ENCODE measurements around the gene RNF214. TPM values are rescaled to one million over a fixed set of nuclear protein-coding genes. Genes with fewer than 3 reads are reported as not detected.

The RNF214 gene
- polyA plus RNA-seq, 1 donor (not counting 4 experiments of a cell fraction or from before 2014, with no cell fraction given): 11.8 TPM

DNA sequence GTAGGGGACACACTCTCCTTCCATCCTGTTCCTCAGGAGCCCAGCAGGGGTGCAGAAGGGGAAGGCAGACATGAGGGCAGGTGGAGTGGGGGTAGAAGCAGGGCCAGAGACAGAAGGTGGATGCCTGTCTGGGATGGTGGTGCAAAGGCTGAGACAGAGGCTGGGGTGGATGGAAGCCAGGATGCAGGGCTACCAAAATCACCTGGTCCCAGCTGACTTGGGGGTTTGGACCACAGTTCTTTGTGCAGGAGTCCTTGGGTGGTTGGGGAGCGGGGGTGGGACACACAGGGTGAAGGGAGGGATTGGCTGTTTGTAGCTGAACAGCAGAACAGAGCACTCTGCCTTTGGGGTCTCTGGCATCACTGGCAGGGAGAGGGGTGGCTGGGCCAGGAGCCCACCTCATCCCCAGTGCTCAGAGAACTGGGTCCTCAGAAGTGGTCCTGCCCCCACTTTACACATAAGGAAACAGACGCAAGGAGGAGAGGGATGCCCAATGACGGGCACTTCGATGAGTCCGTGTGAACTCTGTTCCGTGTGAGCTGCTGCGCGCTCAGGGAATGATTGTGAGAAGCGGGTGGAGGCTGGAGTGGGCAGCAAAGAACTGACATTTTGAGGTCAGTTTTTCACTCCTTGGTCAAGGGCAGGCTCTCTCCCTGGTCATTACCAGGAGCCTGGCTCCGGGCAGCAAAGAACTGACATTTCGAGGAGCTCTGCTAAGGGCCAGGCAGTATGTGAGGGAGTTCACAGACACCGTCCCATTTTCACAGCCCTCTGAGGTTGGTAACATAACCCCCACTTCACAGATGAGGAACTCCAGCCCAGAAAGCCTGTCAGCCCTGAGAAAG lies 31.4 kb upstream of the RNF214 start:
- Histone ChIP-seq H3K9me3 (ENCODE audit: control insufficient read depth, low read depth, low read length) (no peaks in the 10 kb centered on the region), H3K79me2 (ENCODE audit: control insufficient read depth, insufficient read depth, low read length) (no peaks in the 10 kb centered on the region), H2AFZ (ENCODE audit: control insufficient read depth, low read length) (no peak overlapping the region), H3K27ac (ENCODE audit: control insufficient read depth, insufficient read depth, low read length) (no peak overlapping the region), H3K4me2 (ENCODE audit: control insufficient read depth, extremely low read depth, insufficient read depth, low read depth, low read length) (no peak overlapping the region), H3K27me3 (ENCODE audit: control insufficient read depth, extremely low read depth, insufficient read depth, low read length) (no peaks in the 10 kb centered on the region), H3K9me1 (ENCODE audit: control insufficient read depth, extremely low read depth, insufficient read depth, low read length) (no peaks in the 10 kb centered on the region), H4K20me1 (ENCODE audit: control insufficient read depth, extremely low read depth, insufficient read depth, low read length) (no peaks in the 10 kb centered on the region), H3K9ac (ENCODE audit: control insufficient read depth, extremely low read depth, insufficient read depth, low read length) (no peak overlapping the region), H3K4me3 (ENCODE audit: control insufficient read depth in 2 of 3, extremely low read depth in 1 of 3, insufficient read depth in 2 of 3, low read depth in 1 of 3, low read length in 3 of 3) (no peak overlapping the region), H3K4me1 (ENCODE audit: control insufficient read depth, extremely low read depth, insufficient read depth, low read length) (peaks cover 8% of the 10 kb centered on the region), H3K36me3 (ENCODE audit: control insufficient read depth in 2 of 2, extremely low read depth in 1 of 2, insufficient read depth in 2 of 2, low read length in 2 of 2) (peaks cover 7 to 9% of the 10 kb centered on the region in 2 experiments)
- dilution Hi-C loops (cut with MboI; ENCODE audit: extremely low pct_ligation_motif_present, low sequenced_read_pairs): no loop called here
- DNase-seq (ENCODE audit: low read depth, low spot score) (no peak), FAIRE-seq (no peak)
- no peak for TF ChIP-seq EZH2 (IDR thresholded peaks at IDR 0.05; ENCODE audit: low read length)
- TF ChIP-seq, protein P1, sequence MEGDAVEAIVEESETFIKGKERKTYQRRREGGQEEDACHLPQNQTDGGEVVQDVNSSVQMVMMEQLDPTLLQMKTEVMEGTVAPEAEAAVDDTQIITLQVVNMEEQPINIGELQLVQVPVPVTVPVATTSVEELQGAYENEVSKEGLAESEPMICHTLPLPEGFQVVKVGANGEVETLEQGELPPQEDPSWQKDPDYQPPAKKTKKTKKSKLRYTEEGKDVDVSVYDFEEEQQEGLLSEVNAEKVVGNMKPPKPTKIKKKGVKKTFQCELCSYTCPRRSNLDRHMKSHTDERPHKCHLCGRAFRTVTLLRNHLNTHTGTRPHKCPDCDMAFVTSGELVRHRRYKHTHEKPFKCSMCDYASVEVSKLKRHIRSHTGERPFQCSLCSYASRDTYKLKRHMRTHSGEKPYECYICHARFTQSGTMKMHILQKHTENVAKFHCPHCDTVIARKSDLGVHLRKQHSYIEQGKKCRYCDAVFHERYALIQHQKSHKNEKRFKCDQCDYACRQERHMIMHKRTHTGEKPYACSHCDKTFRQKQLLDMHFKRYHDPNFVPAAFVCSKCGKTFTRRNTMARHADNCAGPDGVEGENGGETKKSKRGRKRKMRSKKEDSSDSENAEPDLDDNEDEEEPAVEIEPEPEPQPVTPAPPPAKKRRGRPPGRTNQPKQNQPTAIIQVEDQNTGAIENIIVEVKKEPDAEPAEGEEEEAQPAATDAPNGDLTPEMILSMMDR (optimal IDR thresholded peaks at IDR 0.05 in 1 of 3, IDR thresholded peaks at IDR 0.05 in 1 of 3, conservative IDR thresholded peaks at IDR 0.05 in 1 of 3; ENCODE audit: extremely low read depth in 1 of 3, insufficient read depth in 2 of 3, low read length in 3 of 3): no peak

GRCh38 chr11:117201658-117202305 lies 30.7 kb upstream of the RNF214 start:
- TF ChIP-seq EZH2 (IDR thresholded peaks at IDR 0.05; ENCODE audit: low read length): no peak
- TF ChIP-seq, protein P1 (optimal IDR thresholded peaks at IDR 0.05 in 1 of 3, IDR thresholded peaks at IDR 0.05 in 1 of 3, conservative IDR thresholded peaks at IDR 0.05 in 1 of 3; ENCODE audit: extremely low read depth in 1 of 3, insufficient read depth in 2 of 3, low read length in 3 of 3): no peak
- no peaks in the 10 kb centered on the region for H4K20me1 ChIP-seq (ENCODE audit: control insufficient read depth, extremely low read depth, insufficient read depth, low read length)
- H3K9ac ChIP-seq (ENCODE audit: control insufficient read depth, extremely low read depth, insufficient read depth, low read length): no peak overlapping the region
- no peaks in the 10 kb centered on the region for H3K9me1 ChIP-seq (ENCODE audit: control insufficient read depth, extremely low read depth, insufficient read depth, low read length)
- no peaks in the 10 kb centered on the region for H3K27me3 ChIP-seq (ENCODE audit: control insufficient read depth, extremely low read depth, insufficient read depth, low read length)
- dilution Hi-C loops (cut with MboI; ENCODE audit: extremely low pct_ligation_motif_present, low sequenced_read_pairs): no loop called here
- H3K9me3 ChIP-seq (ENCODE audit: control insufficient read depth, low read depth, low read length): no peaks in the 10 kb centered on the region
- H3K79me2 ChIP-seq (ENCODE audit: control insufficient read depth, insufficient read depth, low read length): no peaks in the 10 kb centered on the region
- H2AFZ ChIP-seq (ENCODE audit: control insufficient read depth, low read length): no peak overlapping the region
- no peak for DNase-seq (ENCODE audit: low read depth, low spot score)
- no peak overlapping the region for H3K4me2 ChIP-seq (ENCODE audit: control insufficient read depth, extremely low read depth, insufficient read depth, low read depth, low read length)
- no peak overlapping the region for H3K4me3 ChIP-seq (ENCODE audit: control insufficient read depth in 2 of 3, extremely low read depth in 1 of 3, insufficient read depth in 2 of 3, low read depth in 1 of 3, low read length in 3 of 3)
- no peak for FAIRE-seq
- peaks cover 7 to 9% of the 10 kb centered on the region in 2 experiments for H3K36me3 ChIP-seq (ENCODE audit: control insufficient read depth in 2 of 2, extremely low read depth in 1 of 2, insufficient read depth in 2 of 2, low read length in 2 of 2)
- H3K4me1 ChIP-seq (ENCODE audit: control insufficient read depth, extremely low read depth, insufficient read depth, low read length): peaks cover 8% of the 10 kb centered on the region
- H3K27ac ChIP-seq (ENCODE audit: control insufficient read depth, insufficient read depth, low read length): no peak overlapping the region

Data from keratinocyte (primary cell).